ENCODE results near the gene TMEM125. TPM values are rescaled to one million over a fixed set of nuclear protein-coding genes. Genes with fewer than 3 reads are reported as not detected.

TMEM125 gene
- total and polyA plus RNA-seq, 9 of the 15 experiments (the other 6 are each of a cell fraction or from before 2014, with no cell fraction given) = 0.07 to 0.08 TPM; not detected in 7

DNA sequence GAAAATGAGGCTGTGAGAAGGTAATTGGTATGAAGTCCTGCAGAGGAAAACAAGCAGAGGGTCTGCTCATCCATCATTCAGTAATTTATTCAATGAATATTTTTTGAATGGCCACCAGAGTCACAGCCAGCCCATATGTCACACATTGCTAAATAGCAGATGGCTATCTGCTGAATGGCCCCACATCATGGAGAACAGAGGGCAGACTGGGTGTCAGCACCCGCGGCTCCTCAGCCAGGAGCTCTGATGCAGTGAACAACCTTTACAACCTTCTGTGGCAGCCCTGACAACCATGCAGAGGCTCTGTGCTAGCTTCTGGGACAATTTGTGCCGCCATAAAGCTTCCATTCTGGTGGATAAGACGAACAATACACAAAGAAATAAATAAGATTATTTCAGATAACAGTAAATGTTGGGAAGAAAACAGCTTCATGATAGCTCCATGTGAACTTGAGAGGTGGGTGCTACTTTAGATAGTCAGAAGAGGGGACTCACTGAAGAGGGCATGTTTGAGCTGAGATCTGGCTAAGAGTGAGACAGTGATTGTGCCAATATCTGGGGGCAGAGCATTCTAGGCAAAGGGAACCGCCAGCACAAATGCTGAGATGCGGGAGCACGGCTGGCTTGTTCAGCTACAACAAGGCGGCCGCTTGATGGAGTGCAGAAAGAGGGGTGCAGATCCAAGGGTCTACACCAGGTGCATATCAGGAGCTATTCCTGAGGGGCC is 18.4 kb downstream of the TMEM125 start:
- H3K4me2 ChIP-seq (ENCODE audit: insufficient read depth, low read length) = no peak overlapping the region
- H3K27me3 ChIP-seq (ENCODE audit: control insufficient read depth in 2 of 2, insufficient read depth in 2 of 2, low read length in 2 of 2) = peaks cover 48 to 85% of the 10 kb centered on the region in 2 experiments
- H3K4me1 ChIP-seq (replicated peaks in 1 of 2; ENCODE audit: control insufficient read depth in 2 of 2, insufficient read depth in 2 of 2, low read length in 2 of 2) = peaks cover 0 to 16% of the 10 kb centered on the region in 2 experiments; a peak in 3 of 5 replicates
- H3K79me2 ChIP-seq (ENCODE audit: control insufficient read depth, insufficient read depth, low read length) = no peaks in the 10 kb centered on the region
- no peak overlapping the region for H3K9ac ChIP-seq (ENCODE audit: insufficient read depth in 1 of 2, low read depth in 2 of 2, low read length in 2 of 2)
- TF ChIP-seq ILF3 (IDR thresholded peaks at IDR 0.05; ENCODE audit: borderline replicate concordance) = no peak
- TF ChIP-seq CEBPG (CRISPR knock-in tag; IDR thresholded peaks at IDR 0.05) = no peak
- 0 out of 4 replicates have a peak, but pooled peaks of 1 of the 2 experiments have one; percentile 35 for TF ChIP-seq CEBPG (tag; conservative IDR thresholded peaks at IDR 0.05 in 1 of 2, IDR thresholded peaks at IDR 0.05 in 1 of 2)
- TF ChIP-seq MIER1 (IDR thresholded peaks at IDR 0.05; ENCODE audit: low read depth) = no peak
- TF ChIP-seq CEBPB (tag; IDR thresholded peaks at IDR 0.05) = peak; percentile 74
- BruUV-seq (replicated peaks) = no TSS peak
- FAIRE-seq (peak; percentile 35), DNase-seq (ENCODE audit: extremely low read depth in 1 of 4, low spot score in 3 of 4) (no peak), ATAC-seq (no peak)
- 4% methylated on average over 9 of the region's 9 CpGs for WGBS (ENCODE audit: insufficient coverage, low coverage, missing lambda C conversion rate)
- H2AFZ ChIP-seq (ENCODE audit: low read depth, low read length) = no peak overlapping the region
- ChIA-PET CTCF (ENCODE audit: low intra/inter-chr PET ratio) (no interaction called here), POLR2A (interaction anchor here (0.6 to 1.0 kb wide), 4 partner anchors 11 to 222 kb away, joined by 3 to 5 read pairs (median 4); no protein-coding TSS in a partner anchor)
- H3K27ac ChIP-seq (ENCODE audit: extremely low read depth, low read depth, low read length) = no peak overlapping the region
- H3K4me3 ChIP-seq = no peak overlapping the region
- peaks cover 3% of the 10 kb centered on the region for H3K9me1 ChIP-seq (ENCODE audit: control insufficient read depth, insufficient read depth, low read length)
- peaks cover 11% of the 10 kb centered on the region for H4K20me1 ChIP-seq (replicated peaks; ENCODE audit: control insufficient read depth, insufficient read depth, low read length)
- intact Hi-C loops (cut with micrococcal nuclease) = no loop called here
- in situ Hi-C loops (cut with MboI) = no loop called here
- no peaks in the 10 kb centered on the region for H3K36me3 ChIP-seq (ENCODE audit: control insufficient read depth, insufficient read depth, low read length)
- H3K9me3 ChIP-seq (replicated peaks; ENCODE audit: control insufficient read depth, insufficient read depth, low read depth, low read length) = no peaks in the 10 kb centered on the region
